HEK293 (cell line): ENCODE data around the gene TPCN2.

ENCODE experiments used
- CTCF ChIA-PET: fragments of 350-600 bp; formaldehyde crosslinking; extraction: SDS; loops from one replicate; lab custom pipeline; 2021; ENCODE audit warnings: antibody characterized with exemption; lab: Yijun Ruan, JAX
- POLR2A ChIA-PET: fragments of 300-600 bp; formaldehyde crosslinking; extraction: SDS; loops from one replicate; lab custom pipeline; 2020; ENCODE audit warnings: antibody characterized with exemption, inconsistent platforms; lab: Yijun Ruan, JAX
- H3K27ac ChIP-seq: fragments of 200-500 bp; sonication (Bioruptor generic); 2 replicates; pipeline ENCODE4 v1.5.1; 2014; ENCODE audit warnings: low read depth, low read length, control low read depth, inconsistent platforms; ENCODE audit errors: extremely low read depth
- H3K36me3 ChIP-seq, 2 experiments: fragments of 200-500 bp in 1 of 2; sonication (Bioruptor generic) in 1 of 2; 1 replicate in 1 of 2; 2 replicates in 1 of 2; pipeline ENCODE4 v1.5.1; 2014 to 2017; ENCODE audit warnings: inconsistent platforms in 2 of 2, low read length in 2 of 2; ENCODE audit not compliant: control insufficient read depth in 2 of 2, insufficient read depth in 1 of 2
- H3K4me1 ChIP-seq: fragments of 200-500 bp; sonication (Bioruptor generic); 2 replicates; pipeline ENCODE4 v1.5.1; 2014; ENCODE audit warnings: mild to moderate bottlenecking, low read length, inconsistent platforms; ENCODE audit not compliant: control insufficient read depth, insufficient read depth
- H3K4me3 ChIP-seq: 2 replicates; pipeline ENCODE4 v1.5.1; 2011; ENCODE audit warnings: low read depth, mild to moderate bottlenecking, control low read depth, low read length, moderate library complexity
- H3K9me3 ChIP-seq: fragments of 200-500 bp; sonication (Bioruptor generic); 2 replicates; pipeline ENCODE4 v1.5.1; 2014; ENCODE audit warnings: low read depth, low read length, inconsistent platforms; ENCODE audit not compliant: control insufficient read depth, insufficient read depth
- BCL6B ChIP-seq: fragments of 450-650 bp; formaldehyde crosslinking; IDR thresholded peaks from 2 replicates; pipeline ENCODE4 v1.5.1; 2017; ENCODE audit warnings: missing biosample characterization, missing genetic modification characterization
- HOXD13 ChIP-seq: sonication (generic); formaldehyde crosslinking; IDR thresholded peaks from 2 replicates; pipeline ENCODE4 v1.8.0; 2022; ENCODE audit warnings: missing genetic modification reagents, borderline replicate concordance
- OSR2 ChIP-seq: fragments of 450-650 bp; formaldehyde crosslinking; IDR thresholded peaks from 2 replicates; pipeline ENCODE4 v1.5.1; 2016; ENCODE audit warnings: missing biosample characterization, missing genetic modification characterization
- PATZ1 ChIP-seq: fragments of 450-650 bp; formaldehyde crosslinking; IDR thresholded peaks from 2 replicates; pipeline ENCODE4 v1.5.1; 2016; ENCODE audit warnings: missing biosample characterization, missing genetic modification characterization
- YY2 ChIP-seq: fragments of 450-650 bp; formaldehyde crosslinking; IDR thresholded peaks from 2 replicates; pipeline ENCODE4 v1.5.1; 2016; ENCODE audit warnings: missing biosample characterization, missing genetic modification characterization
- ZFP69B ChIP-seq: fragments of 450-650 bp; formaldehyde crosslinking; IDR thresholded peaks from 2 replicates; pipeline ENCODE4 v1.5.1; 2016; ENCODE audit warnings: missing biosample characterization, missing genetic modification characterization
- ZNF157 ChIP-seq: fragments of 450-650 bp; formaldehyde crosslinking; IDR thresholded peaks from 2 replicates; pipeline ENCODE4 v1.5.1; 2016; ENCODE audit warnings: missing biosample characterization, missing genetic modification characterization
- ZNF223 ChIP-seq: fragments of 450-650 bp; formaldehyde crosslinking; IDR thresholded peaks from 2 replicates; pipeline ENCODE4 v1.5.1; 2016; ENCODE audit warnings: missing biosample characterization, missing genetic modification characterization
- ZNF324 ChIP-seq: fragments of 450-650 bp; formaldehyde crosslinking; IDR thresholded peaks from 2 replicates; pipeline ENCODE4 v1.5.1; 2016; ENCODE audit warnings: missing biosample characterization, missing genetic modification characterization
- ZNF341 ChIP-seq: fragments of 450-650 bp; formaldehyde crosslinking; IDR thresholded peaks from 2 replicates; pipeline ENCODE4; 2016; ENCODE audit warnings: low read depth, missing biosample characterization, missing genetic modification characterization
- ZNF366 ChIP-seq: fragments of 450-650 bp; formaldehyde crosslinking; conservative IDR thresholded peaks from 2 replicates; pipeline ENCODE4 v1.5.1; 2016; ENCODE audit warnings: missing biosample characterization, missing genetic modification characterization
- ZNF426 ChIP-seq: fragments of 450-650 bp; formaldehyde crosslinking; IDR thresholded peaks from 2 replicates; pipeline ENCODE4 v1.5.1; 2017; ENCODE audit warnings: missing biosample characterization, missing genetic modification characterization, mild to moderate bottlenecking, inconsistent platforms, moderate library complexity
- ZNF488 ChIP-seq: fragments of 450-650 bp; formaldehyde crosslinking; IDR thresholded peaks from 2 replicates; pipeline ENCODE4 v1.5.1; 2016; ENCODE audit warnings: missing biosample characterization, missing genetic modification characterization
- ZNF571 ChIP-seq: fragments of 450-650 bp; formaldehyde crosslinking; IDR thresholded peaks from 2 replicates; pipeline ENCODE4 v1.5.0; 2017; ENCODE audit warnings: missing biosample characterization, missing genetic modification characterization
- ZNF585B ChIP-seq: fragments of 450-650 bp; formaldehyde crosslinking; IDR thresholded peaks from 2 replicates; pipeline ENCODE4 v1.5.1; 2016; ENCODE audit warnings: missing biosample characterization, missing genetic modification characterization
- ZSCAN30 ChIP-seq: fragments of 450-650 bp; IDR thresholded peaks from 2 replicates; pipeline ENCODE4 v1.5.1; 2018; ENCODE audit warnings: missing biosample characterization, mild to moderate bottlenecking, missing genetic modification characterization, moderate library complexity

Gene TPCN2

GRCh38 chr11:69173925-69174581, 125.3 kb downstream of the TPCN2 start:
- no peak for TF ChIP-seq ZSCAN30
- no peak for TF ChIP-seq PATZ1 (tag by site-specific recombination)
- TF ChIP-seq YY2 (tag by site-specific recombination), result no peak
- no peak for TF ChIP-seq ZNF223 (tag by site-specific recombination)
- H3K4me3 ChIP-seq, result no peak overlapping the region
- ChIA-PET POLR2A (interaction anchor here (0.5 kb wide), 1 partner anchor 22 kb away, joined by 3 read pairs; no protein-coding TSS in a partner anchor), CTCF (no interaction called here)
- no peaks in the 10 kb centered on the region for H3K9me3 ChIP-seq
- no peaks in the 10 kb centered on the region for H3K4me1 ChIP-seq
- H3K36me3 ChIP-seq, result no peaks in the 10 kb centered on the region
- H3K27ac ChIP-seq, result no peak overlapping the region

- Histone ChIP-seq H3K4me1 (no peaks in the 10 kb centered on the region), H3K4me3 (no peak overlapping the region), H3K36me3 (no peaks in the 10 kb centered on the region), H3K27ac (no peak overlapping the region), H3K9me3 (no peaks in the 10 kb centered on the region)
- ChIA-PET CTCF (interaction anchor here (0.8 kb wide), 1 partner anchor 8 kb away, joined by 4 read pairs; no protein-coding TSS in a partner anchor), POLR2A (interaction anchor here (0.6 kb wide), 1 partner anchor 16 kb away, joined by 4 read pairs; no protein-coding TSS in a partner anchor)
- no peak for TF ChIP-seq ZNF426
- no peak for TF ChIP-seq ZNF157 (tag by site-specific recombination)
- TF ChIP-seq ZNF571 (tag by site-specific recombination), result no peak
- TF ChIP-seq ZNF324 (tag by site-specific recombination), result no peak
- no peak for TF ChIP-seq ZNF488 (tag by site-specific recombination)
- no peak for TF ChIP-seq ZNF341 (tag by site-specific recombination)
- TF ChIP-seq ZNF585B (tag by site-specific recombination), result no peak
- TF ChIP-seq ZFP69B (tag by site-specific recombination), result no peak
- no peak for TF ChIP-seq HOXD13 (CRISPR knock-in tag)
- TF ChIP-seq BCL6B (tag by site-specific recombination), result no peak
Observed at GRCh38 chr11:69174841-69175240, 126.1 kb downstream of the TPCN2 start.

GRCh38 chr11:69178819-69179482, 130.2 kb downstream of the TPCN2 start:
- ChIA-PET CTCF (interaction anchor here (1.4 kb wide), 1 partner anchor 47 kb away, joined by 3 read pairs; no protein-coding TSS in a partner anchor), POLR2A (no interaction called here)
- H3K36me3 ChIP-seq, result no peaks in the 10 kb centered on the region
- H3K27ac ChIP-seq, result no peak overlapping the region
- H3K4me1 ChIP-seq, result no peaks in the 10 kb centered on the region
- H3K4me3 ChIP-seq, result no peak overlapping the region
- no peaks in the 10 kb centered on the region for H3K9me3 ChIP-seq
- peak; percentile 76 for TF ChIP-seq ZNF366 (tag by site-specific recombination)
- TF ChIP-seq OSR2 (tag by site-specific recombination), result no peak
